Measurements from ENCODE around the gene CLEC16A.
A peak's percentile ranks its signal among the peaks of the same experiment; 100 is the strongest.

CLEC16A gene

GRCh38 chr16:11093572-11094074, 149.3 kb downstream of the CLEC16A start:
- H3K9me2 ChIP-seq (replicated peaks; ENCODE audit: control insufficient read depth, low read length) = no peaks in the 10 kb centered on the region
- no peaks in the 10 kb centered on the region for H3K79me2 ChIP-seq (ENCODE audit: control insufficient read depth, low read length)
- H3K27ac ChIP-seq (ENCODE audit: low read depth, low read length) = no peak overlapping the region
- H3K36me3 ChIP-seq (ENCODE audit: control insufficient read depth, low read length) = no peaks in the 10 kb centered on the region
- H3K4me2 ChIP-seq (ENCODE audit: low read length) = no peak overlapping the region
- TF ChIP-seq EZH2phosphoT487 (IDR thresholded peaks at IDR 0.05; ENCODE audit: borderline replicate concordance, low read length) = no peak
- TF ChIP-seq CTCF (IDR thresholded peaks at IDR 0.05; ENCODE audit: low read depth, low read length, poor library complexity, severe bottlenecking) = no peak
- H3F3A ChIP-seq (ENCODE audit: control insufficient read depth, insufficient read depth) = no peaks in the 10 kb centered on the region
- peaks cover 24% of the 10 kb centered on the region for H3K4me1 ChIP-seq (ENCODE audit: control insufficient read depth, low read length)
- no peak overlapping the region for H3K4me3 ChIP-seq (ENCODE audit: low read length)
- no peaks in the 10 kb centered on the region for H3K9me3 ChIP-seq (ENCODE audit: control insufficient read depth, insufficient read depth, low read length)
- no peaks in the 10 kb centered on the region for H3K27me3 ChIP-seq (ENCODE audit: control insufficient read depth, low read length)
- no peaks in the 10 kb centered on the region for H4K20me1 ChIP-seq (ENCODE audit: control insufficient read depth, insufficient read depth, low read depth, low read length)

- Histone ChIP-seq H3F3A (ENCODE audit: control insufficient read depth, insufficient read depth) (no peaks in the 10 kb centered on the region), H3K4me1 (ENCODE audit: control insufficient read depth, low read length) (peaks cover 24% of the 10 kb centered on the region), H3K36me3 (ENCODE audit: control insufficient read depth, low read length) (no peaks in the 10 kb centered on the region), H3K79me2 (ENCODE audit: control insufficient read depth, low read length) (no peaks in the 10 kb centered on the region), H3K27ac (ENCODE audit: low read depth, low read length) (0 out of 2 replicates have a peak overlapping the region, but pooled peaks have one; percentile 11), H3K4me3 (ENCODE audit: low read length) (no peak overlapping the region), H4K20me1 (ENCODE audit: control insufficient read depth, insufficient read depth, low read depth, low read length) (no peaks in the 10 kb centered on the region), H3K9me2 (replicated peaks; ENCODE audit: control insufficient read depth, low read length) (no peaks in the 10 kb centered on the region), H3K9me3 (ENCODE audit: control insufficient read depth, insufficient read depth, low read length) (no peaks in the 10 kb centered on the region), H3K4me2 (ENCODE audit: low read length) (peak overlapping the region; percentile 13; the same call in 1 of the 2 replicates), H3K27me3 (ENCODE audit: control insufficient read depth, low read length) (no peaks in the 10 kb centered on the region)
- no peak for TF ChIP-seq EZH2phosphoT487 (IDR thresholded peaks at IDR 0.05; ENCODE audit: borderline replicate concordance, low read length)
- no peak for TF ChIP-seq CTCF (IDR thresholded peaks at IDR 0.05; ENCODE audit: low read depth, low read length, poor library complexity, severe bottlenecking)
Observed at GRCh38 chr16:11094075-11094856, 149.9 kb downstream of the CLEC16A start.

- H3K9me2 ChIP-seq (replicated peaks; ENCODE audit: control insufficient read depth, low read length) = no peaks in the 10 kb centered on the region
- TF ChIP-seq CTCF (IDR thresholded peaks at IDR 0.05; ENCODE audit: low read depth, low read length, poor library complexity, severe bottlenecking) = no peak
- H3K36me3 ChIP-seq (ENCODE audit: control insufficient read depth, low read length) = no peaks in the 10 kb centered on the region
- peaks cover 29% of the 10 kb centered on the region for H3K4me1 ChIP-seq (ENCODE audit: control insufficient read depth, low read length)
- H4K20me1 ChIP-seq (ENCODE audit: control insufficient read depth, insufficient read depth, low read depth, low read length) = no peaks in the 10 kb centered on the region
- no peaks in the 10 kb centered on the region for H3F3A ChIP-seq (ENCODE audit: control insufficient read depth, insufficient read depth)
- 0 out of 2 replicates have a peak overlapping the region, but pooled peaks have one; percentile 11 for H3K27ac ChIP-seq (ENCODE audit: low read depth, low read length)
- H3K4me3 ChIP-seq (ENCODE audit: low read length) = no peak overlapping the region
- H3K4me2 ChIP-seq (ENCODE audit: low read length) = peak overlapping the region; percentile 13; the same call in 1 of the 2 replicates
- no peaks in the 10 kb centered on the region for H3K9me3 ChIP-seq (ENCODE audit: control insufficient read depth, insufficient read depth, low read length)
- H3K27me3 ChIP-seq (ENCODE audit: control insufficient read depth, low read length) = no peaks in the 10 kb centered on the region
- H3K79me2 ChIP-seq (ENCODE audit: control insufficient read depth, low read length) = no peaks in the 10 kb centered on the region
Observed at GRCh38 chr16:11094857-11095565, 150.6 kb downstream of the CLEC16A start.
